UCSD-AML1 (cell line): ENCODE results near the gene CAMK2D.

Source experiments
- DNase-seq: peaks from one replicate; lab custom pipeline; 2025; ENCODE audit not compliant: unreplicated experiment; lab: John Stamatoyannopoulos, UW

The CAMK2D gene

DNA sequence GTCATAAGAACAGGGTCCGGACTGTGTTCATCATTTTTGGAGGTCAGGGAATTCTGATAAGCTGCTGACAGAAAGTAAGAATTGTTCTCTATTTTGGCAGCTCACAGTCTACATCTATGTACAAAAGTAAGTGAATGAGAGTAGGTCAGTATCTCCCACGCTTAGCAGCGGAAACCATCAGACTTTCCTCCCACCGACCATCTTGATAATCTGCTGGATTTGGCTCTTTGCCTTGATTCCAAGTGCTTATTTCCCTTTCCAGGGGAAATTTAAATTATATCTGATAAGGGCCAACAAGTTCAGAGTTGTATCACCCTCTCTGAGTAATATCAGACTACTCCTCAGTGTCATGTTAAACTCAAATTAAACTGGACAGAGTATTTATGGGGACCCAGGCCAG, 118.0 kb downstream of the CAMK2D start:
- DNase-seq, result no peak

DNA sequence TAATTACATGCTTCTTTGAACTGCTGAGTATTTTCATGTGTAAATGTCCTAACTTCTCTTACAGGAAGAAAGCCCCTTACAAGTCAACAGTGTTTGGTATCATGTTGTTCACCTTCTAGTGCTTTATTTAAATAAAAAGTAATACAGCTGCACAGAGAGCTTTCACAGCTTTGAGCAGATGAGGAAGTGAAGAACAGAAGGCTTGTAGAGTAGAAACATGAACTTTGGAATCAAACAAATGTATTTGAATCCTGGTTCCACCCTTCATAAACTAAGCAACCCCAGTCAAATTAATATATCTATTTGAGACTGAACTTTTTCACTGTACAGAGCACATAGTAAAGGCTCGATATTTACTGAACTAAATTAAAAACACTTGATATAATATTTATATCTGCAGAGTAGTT, 120.5 kb downstream of the CAMK2D start:
- no peak for DNase-seq

DNA sequence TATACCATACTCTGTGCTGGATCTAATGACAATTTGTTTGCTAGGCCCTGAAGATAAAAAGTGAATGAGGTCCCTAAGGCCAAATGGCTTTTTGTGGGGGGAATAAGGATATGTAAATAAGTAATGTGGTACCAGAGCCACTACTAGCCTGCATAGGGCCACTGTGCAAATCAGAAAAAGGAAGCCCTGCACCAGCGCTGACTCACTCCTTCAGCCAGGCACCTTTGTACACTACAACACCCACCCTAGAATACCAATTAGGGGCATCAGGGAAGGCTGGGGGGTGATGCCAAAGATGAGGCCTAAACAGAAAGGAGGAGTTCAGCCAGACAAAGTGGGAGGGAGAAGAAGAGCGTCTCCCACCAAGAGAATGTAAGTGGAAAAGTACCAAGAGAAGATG, 122.2 kb downstream of the CAMK2D start:
- no peak for DNase-seq

DNA sequence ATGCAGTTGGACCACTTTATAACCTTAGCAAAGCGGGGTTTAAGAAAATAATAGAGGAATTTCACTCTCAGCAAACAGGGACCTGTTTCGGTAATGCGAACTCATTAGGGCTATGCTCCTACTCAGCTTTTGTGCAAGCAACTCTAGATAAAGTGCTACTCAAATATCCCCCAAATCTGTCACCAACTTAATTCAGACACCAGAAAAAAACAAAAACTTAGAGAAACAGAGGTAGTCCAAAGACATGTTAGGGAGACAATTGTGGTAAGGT, 123.0 kb downstream of the CAMK2D start:
- no peak for DNase-seq

DNA sequence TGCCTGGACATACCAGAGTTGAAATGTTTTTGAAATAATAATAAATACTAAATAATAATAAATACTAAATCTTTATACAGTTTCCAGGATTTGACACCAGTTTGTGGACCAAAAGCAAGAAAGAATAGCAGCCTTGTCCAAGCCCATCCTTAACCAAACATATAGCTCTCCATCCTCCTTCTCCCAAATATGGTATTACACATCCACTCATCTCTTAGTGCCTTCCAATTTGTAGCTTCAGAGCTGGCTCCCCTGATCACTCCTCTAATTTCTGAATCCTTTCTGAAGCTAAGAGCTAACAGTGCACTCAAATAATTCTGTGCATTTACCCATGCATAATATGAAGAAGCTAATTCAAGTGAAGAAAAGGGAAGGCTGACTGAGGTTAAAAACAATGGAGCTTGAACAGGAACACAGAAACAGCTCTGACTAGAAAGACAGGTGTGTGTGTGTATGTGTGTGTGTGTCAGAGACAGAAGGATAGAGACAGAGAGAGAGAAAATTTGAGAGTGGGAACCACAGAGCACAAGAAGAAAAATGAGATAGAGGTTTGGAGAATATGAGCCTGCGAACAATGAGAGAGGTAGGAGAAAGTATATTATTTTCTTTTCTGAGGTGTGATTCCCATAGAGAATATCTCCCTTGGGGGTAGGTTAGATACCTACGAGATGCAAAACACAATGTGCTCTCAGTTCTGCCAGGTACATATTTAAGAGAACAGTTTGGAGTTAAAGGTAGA, 123.5 kb downstream of the CAMK2D start:
- no peak for DNase-seq

DNA sequence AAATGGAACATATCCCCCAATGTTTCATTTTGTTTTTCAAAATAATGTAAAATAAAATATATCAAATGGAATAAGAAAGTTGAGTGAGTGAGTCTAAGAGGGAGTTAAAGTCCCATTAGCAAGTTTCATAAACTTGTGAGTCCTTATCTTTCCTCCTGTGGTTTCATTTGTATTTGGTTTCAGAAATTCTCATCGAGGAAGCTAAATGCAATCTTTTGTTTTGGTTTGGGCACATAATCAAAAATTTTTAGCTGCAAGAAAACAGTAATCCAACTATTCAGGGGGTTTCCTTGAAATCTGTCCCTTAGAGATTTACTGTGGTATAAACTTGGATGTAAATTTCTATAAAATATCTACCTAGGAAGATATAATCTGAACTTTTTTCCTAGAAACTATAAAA, 124.2 kb downstream of the CAMK2D start:
- DNase-seq, result no peak

DNA sequence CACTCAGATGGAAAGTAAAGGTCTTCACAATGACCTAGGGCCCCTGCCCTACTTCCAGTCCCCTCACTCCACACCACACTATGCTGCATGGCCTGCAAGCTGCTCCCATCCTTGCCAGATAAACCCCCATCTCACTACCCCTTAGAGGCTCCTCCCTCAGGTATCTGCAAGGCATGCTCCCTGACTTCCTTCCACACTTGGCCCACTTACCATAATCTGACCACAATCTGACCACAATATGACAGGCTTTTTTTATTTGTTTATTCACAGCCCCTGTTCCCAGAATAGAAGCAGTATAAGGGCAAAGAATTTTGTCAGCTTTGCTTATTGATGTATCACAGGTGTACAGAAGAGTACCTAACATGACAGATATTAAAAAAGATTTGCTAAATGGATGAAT, 124.7 kb downstream of the CAMK2D start:
- peak; percentile 10 for DNase-seq

DNA sequence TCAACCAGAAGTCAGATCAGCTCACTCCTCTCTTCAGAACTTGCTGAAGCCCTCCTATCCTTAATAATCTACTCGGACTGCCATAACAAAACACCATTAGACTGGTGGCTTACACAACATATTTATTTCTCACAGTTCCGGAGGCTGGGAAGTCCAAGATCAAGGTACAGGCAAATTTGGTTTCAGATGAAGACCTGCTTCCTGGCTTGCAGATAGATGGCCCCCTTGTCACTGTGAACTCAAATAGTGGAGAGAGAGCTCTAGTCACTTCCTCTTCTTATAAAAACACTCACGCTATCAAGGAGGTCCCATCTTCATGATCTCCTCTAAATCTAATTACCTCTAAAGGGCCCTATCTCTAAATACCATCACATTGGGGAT, 125.1 kb downstream of the CAMK2D start:
- no peak for DNase-seq

DNA sequence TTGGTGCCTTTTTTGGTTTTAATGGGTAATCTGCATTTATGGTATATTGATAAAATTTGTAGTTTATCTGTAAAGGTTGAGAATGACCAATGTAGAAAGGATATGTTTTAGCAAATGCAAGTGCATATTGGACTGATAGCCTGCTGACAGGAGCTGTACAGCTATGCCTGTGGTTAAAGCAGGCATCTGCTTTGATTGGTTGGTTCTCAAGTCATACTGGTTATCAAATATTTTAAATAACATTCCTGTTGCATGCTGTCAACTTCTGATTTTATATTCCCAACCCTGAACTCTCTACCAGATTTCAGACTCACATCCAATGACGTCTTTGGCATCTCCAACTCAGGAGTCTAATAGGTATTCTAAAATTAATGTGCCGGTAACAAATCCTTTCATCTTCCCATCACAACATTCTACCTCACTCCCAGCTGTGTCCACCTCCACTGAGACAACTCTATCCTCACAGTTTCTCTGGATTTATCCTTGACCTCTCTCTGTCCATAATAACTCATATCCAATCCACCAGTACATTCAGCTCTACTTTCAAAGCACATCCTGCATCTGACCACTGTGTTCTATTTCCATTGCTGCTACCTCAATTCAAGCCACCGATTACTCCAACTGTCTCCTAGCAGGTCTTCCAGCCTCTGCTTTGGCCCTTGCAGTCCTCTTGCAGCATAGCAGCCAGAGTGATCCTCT, 125.7 kb downstream of the CAMK2D start:
- no peak for DNase-seq

DNA sequence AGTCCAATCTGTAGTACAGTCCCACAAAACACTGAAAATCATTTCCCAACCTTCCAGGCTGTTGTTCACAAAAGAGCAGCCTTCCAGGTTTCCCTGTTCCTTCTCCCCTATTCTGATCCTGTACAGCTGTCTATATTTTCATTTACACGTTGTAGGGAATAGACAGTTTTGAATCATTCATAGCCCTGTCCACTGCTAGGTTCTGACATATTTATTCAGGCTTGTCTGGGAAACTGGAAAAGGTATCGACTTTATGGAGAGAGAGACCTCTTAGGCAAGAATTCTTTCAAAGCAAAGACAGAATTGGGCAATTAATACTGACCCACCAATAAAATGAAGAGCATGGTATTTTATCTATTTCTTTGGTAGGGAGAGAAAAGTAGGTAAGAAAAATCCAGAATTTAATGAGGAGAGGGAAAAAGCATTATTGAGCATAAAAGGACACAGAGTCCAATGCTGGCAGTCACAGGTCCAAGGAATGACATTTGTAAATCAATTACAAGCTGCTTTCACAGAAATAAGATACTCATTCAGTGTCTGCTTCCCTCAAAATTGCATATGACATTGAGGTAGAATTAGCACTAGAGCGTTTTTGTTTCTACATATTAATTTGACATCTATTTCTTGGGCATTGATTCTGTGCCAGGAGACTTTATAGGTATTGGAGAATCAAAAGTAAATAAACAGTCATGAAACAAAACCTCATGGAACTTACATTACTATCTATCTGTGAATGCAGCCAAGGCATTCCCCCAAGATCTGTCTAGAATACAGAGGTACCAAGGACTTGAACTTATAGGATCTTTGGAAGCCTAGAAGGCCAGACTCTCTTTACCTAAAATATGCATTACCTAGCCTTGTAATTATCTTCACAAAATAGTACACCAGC, 127.2 kb downstream of the CAMK2D start:
- DNase-seq, result no peak

DNA sequence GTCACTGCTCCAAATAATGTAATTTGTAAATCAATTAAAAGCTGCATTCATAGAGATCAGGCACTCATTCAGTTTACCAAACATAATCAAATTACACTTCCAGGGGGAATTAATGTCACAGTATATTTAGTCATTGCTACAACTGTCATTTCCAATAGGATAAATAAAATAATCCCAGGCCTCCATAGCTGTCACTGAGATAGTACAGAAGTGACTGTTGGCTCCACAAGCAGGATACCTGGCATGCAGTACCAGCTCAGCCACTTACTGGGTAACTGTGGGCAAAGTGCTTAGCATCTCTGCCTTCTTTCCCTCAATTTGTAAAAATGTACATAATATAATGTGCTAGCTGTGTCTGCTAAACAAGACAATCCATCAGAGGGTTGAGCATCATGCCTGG, 128.1 kb downstream of the CAMK2D start:
- no peak for DNase-seq

DNA sequence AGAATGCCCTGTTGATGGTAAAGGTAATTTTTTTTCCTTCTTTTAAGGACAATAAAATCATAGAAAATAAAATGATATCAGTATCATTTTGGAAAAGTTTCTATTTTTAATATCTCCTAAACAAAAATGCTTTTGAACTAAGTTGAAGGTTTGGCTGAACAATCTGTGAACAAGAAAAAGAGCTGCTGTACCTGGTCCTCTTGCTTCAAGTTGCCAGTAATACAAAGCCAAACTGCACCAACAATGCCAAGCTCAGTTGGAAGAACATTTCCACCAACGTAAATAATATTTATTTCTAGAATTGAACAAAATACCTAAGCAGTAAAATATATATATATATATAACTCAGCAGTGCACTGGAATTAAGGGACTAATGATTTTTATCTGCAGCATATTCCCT, 132.8 kb downstream of the CAMK2D start:
- DNase-seq, result no peak

DNA sequence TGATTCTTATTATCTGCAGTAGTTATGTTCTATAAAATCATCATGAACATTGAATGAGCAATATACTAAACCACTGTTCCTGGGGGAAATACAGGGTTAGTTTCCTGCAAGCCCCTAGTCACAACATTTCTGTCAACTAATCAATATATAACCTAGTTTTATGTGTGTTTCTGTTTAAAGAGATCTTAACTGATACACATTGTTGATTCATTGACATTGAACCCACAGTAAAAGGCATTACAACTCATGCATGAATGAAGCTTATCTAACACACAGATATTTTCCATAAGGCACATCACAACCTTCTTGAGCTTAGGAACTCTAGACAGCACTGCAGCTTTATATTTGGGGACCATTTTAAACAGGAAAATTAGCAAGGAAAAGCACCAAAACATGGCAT, 134.2 kb downstream of the CAMK2D start:
- no peak for DNase-seq

DNA sequence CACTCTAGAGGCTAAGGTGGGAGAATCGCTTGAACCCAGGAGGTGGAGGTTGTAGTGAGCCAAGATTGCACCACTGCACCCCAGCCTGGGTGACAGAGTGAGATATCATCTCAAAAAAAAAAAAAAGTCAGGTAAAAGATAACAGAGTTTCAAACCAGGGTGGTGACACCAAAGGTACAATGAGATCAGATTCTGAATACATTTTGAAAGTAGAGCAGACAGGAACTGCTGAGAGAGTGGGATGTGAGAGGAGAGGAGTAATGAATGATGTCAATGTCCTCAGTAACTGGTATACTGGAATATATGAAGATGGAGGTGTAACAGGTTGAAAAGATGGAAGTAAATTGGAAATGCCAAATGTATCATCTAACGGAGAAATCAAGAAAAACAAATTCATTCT, 135.6 kb downstream of the CAMK2D start:
- DNase-seq, result no peak

DNA sequence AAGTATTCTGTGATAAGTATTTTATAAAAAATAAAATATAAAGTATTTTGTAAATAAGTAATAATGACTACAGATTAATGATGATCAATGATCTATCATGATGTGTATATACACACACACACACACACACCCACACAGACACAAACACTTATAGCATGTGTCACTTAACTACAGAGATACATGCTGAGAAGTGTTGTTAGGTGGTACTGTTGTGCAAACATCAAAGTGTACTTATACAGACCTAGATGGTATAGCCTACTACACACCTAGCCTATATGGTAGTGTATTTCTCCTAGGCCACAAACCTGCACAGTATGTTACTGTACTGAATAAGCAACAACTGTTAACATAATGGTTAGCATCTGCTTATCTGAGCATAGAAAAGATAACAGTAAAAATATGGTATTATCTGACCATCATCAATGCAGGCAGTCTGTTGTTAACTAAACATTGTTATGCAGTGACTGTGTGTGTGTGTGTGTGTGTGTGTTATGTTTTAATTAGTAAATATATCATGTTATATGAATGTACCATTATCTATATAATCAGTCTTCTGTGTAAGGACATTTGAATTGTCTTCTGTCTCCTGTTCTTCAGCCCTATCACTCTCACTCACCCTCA, 138.2 kb downstream of the CAMK2D start:
- DNase-seq, result no peak

DNA sequence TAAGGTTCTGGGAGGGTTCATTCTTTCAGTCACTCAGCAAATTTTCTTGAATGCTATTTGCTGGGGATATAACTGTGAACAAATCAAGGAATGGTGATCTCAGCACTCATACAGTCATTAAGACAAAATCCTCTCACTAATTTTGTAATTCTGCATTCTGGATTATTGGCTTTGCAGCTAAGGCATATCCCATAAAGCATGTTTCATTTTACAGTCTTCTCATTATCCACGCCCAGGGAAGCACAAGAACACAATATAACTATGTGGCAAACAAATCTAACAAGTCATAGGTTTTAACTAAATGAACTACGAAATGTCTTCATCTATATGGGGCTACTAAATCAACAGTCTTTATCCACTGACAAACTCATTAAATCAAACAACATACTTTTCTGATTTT, 139.9 kb downstream of the CAMK2D start:
- no peak for DNase-seq

DNA sequence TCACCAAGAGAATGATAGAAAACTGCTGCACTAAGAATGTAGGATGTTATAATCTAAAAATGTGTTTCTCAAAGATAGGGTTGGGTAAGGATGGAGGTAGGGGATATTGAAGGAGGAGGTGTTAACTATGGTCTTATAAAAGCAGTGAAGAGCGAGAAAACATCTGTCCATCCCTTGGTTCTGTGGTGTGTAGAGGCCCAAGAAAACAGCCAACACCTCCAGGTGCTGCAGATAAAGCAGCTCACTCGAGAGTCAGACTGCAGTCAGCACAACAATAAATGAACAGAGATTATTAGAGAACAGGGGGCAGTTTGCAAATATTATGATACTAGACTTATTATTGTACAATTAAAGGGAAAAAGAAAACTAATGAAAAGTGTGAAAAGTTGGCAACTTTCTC, 141.5 kb downstream of the CAMK2D start:
- no peak for DNase-seq

DNA sequence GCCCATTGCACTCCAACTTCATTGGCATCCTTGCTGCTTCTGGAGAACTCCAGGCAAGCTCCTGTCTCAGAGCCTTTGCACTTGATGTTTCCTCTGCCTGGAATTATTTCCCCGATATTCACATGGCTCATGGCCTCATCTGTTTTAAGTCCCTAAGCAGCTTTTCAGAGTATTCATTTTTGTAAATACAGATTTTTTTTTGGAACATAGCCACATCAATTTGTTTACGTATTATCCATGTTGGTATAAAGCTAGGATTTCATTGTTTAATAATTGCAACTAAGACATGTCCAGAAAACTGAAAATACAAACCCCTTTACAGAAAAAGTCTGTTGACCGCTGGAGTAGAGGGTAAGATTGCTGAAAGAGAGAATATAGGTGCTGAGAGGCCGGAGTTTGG, 142.0 kb downstream of the CAMK2D start:
- no peak for DNase-seq

DNA sequence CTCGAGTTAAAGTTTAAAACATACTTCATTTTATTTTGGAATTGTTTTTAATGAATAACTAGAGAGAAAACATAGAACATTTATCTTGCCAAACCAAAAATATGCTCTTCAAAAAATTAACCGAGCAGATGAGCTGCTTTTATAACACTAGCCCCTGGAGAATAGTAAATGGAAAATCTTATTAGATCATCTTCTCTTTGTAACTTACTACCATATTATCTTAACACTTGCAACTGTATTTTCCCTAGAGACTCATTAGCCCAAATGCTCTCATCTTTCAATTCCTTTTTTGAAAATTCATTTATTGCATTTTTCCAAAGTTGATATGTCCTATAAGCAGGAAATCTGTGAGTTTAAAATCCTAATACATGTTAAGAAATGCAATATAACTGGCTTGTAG, 143.3 kb downstream of the CAMK2D start:
- DNase-seq, result no peak

DNA sequence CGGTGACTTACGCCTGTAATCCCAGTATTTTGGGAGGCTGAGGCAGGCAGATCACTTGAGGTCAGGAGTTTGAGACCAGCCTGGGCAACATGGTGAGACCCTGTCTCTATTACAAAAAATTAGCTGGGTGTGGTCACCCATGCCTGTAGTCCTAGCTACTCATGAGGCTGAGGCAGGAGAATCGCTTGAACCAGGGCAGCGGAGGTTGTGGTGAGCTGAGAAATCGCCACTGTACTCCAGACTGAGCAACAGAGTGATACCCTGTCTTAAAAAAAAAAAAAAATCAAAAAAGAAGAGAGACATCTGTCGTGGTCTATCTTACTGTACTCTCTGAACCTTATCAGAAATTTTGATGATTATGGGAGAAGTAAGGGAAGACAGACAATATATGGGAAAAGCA, 144.3 kb downstream of the CAMK2D start:
- no peak for DNase-seq

DNA sequence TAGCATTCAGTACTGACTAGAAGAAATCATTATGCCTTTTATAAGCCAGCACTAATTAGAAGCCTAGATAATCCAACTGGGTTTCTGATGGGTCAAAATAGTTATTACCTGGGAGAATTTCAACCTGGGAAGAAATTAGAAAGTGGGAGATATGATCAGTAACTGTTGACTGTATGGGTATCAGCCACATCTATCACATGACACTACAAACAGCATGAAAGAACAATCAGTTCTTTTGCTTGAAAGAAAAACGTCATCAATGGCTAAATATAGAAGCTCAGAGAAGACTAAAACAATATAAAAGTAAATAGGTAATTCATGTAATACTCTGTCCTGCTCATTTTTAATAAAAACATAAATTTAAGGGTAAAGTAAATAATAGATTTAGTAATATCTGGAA, 145.1 kb downstream of the CAMK2D start:
- DNase-seq, result no peak

DNA sequence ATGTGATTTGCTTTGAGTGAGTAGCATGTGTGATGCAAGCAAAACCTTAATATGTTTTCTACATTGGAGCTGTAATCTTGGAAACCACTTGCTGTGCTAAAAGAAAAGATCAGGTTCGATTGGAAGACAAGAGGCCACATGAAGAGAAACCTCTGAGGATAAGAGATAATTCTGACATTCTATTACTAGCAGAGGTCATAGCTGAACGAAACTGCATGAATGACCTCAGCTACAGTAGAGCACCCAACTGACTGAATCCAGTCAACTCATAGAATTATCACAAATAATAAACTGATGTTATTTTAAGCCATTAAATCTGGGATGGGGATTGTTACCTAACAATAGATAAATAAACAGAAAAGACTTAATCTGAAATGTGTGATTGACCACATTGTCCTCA, 147.1 kb downstream of the CAMK2D start:
- no peak for DNase-seq
